Activated T-cell treated with anti-CD3 and anti-CD28 coated beads for 48 hours (primary cell): ENCODE measurements around the gene DCST1.
"Not testable (repeated sequence)": the region's sequence is repeated elsewhere in the genome, so short reads cannot be mapped to it uniquely, and the experiment has no call there.

ENCODE experiments used
- DNase-seq: peaks from one replicate; pipeline ENCODE4 v3.0.0-alpha.2; 2020; ENCODE audit warnings: low read depth

DCST1 gene, protein sequence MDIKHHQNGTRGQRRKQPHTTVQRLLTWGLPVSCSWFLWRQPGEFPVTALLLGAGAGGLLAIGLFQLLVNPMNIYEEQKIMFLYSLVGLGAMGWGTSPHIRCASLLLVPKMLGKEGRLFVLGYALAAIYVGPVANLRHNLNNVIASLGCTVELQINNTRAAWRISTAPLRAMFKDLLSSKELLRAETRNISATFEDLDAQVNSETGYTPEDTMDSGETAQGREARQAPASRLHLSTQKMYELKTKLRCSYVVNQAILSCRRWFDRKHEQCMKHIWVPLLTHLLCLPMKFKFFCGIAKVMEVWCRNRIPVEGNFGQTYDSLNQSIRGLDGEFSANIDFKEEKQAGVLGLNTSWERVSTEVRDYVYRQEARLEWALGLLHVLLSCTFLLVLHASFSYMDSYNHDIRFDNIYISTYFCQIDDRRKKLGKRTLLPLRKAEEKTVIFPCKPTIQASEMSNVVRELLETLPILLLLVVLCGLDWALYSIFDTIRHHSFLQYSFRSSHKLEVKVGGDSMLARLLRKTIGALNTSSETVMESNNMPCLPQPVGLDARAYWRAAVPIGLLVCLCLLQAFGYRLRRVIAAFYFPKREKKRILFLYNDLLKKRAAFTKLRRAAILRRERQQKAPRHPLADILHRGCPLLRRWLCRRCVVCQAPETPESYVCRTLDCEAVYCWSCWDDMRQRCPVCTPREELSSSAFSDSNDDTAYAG

GRCh38 chr1:155033524-155033923, at the start of gene DCST1, which contains the start of gene DCST2:
Gene DCST1 (plus strand): TSS chr1:155033824. CDS start chr1:155034037, 213 bp downstream.
Gene DCST2 (minus strand): TSS chr1:155033781. CDS start chr1:155033701, 80 bp downstream.
- DNase-seq: no peak

GRCh38 chr1:154986736-154987135, 46.9 kb upstream of the DCST1 start:
- DNase-seq: not testable (repeated sequence)

DNA sequence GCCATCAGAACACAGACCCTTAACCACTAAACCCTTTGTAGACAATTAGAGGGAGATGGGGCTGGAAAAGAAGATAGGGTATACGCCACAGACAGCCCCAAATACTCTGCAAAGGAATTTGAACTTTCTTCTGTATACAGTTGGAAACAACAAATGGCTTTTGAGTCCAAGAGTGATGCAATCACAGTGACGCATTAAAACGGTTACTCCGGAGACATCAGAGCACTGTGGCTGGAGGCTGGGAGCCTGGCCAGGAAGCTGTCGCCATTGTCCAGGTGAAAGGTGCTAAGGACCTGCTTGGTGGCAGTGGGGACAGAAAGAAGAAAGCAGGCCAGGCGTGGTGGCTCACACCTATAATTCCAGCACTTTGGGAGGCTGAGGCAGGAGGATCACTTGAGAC, 46.3 kb upstream of the DCST1 start:
- DNase-seq: no peak

- DNase-seq: no peak
These were observed 45.3 kb upstream of the DCST1 start for GRCh38 chr1:154988058-154988954.

- no peak for DNase-seq
These were observed 44.3 kb upstream of the DCST1 start for GRCh38 chr1:154989195-154989860.

- no peak for DNase-seq
These were observed 43.3 kb upstream of the DCST1 start for GRCh38 chr1:154990276-154990675.

DNA sequence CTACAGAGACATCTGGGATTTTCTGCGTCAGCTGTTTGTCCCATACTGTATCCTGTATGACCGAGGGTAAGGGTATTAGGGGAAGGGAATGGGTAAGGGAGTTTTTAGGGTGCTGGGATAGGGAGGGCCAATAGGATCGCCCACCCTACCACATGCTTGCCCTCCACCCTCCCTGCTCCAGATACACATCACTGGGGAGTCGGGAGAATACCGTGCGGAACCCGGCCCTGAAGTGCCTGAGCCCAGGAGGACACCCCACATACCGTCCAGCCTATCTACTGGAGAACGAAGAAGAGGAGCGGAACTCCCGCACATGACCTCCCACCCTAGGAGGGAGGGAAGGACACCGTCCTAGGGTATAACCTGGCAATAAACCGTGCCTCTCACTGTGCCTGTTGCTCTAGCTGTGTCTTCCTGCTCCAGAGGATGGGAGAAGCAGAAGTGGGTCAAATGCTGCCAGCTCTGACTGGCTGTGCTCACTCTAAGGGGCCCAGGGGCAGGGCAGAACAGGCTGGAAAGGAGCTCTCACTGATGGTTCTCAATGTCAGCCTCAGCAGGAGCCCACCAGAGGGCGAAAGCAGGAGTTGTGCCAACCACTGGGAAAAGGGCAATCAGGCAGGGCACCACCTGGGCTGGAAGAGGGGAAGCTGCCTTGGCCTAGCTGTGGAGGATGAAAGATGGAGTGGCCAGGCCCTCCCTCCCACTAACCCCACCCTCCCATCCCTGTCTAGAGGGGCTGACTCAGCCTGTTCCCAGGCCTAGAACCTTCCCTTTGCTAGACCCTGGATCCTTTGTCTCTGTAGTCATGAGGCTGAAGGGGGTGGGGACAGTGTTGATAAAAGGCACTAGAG, 40.7 kb upstream of the DCST1 start:
- no peak for DNase-seq

GRCh38 chr1:154993572-154994268, 39.9 kb upstream of the DCST1 start, which contains the start of gene LENEP:
Gene LENEP (plus strand): TSS chr1:154993586. CDS start chr1:154993608, 22 bp downstream.
- DNase-seq: no peak

- DNase-seq: no peak
These were observed 39.4 kb upstream of the DCST1 start for GRCh38 chr1:154994269-154994587.

DNA sequence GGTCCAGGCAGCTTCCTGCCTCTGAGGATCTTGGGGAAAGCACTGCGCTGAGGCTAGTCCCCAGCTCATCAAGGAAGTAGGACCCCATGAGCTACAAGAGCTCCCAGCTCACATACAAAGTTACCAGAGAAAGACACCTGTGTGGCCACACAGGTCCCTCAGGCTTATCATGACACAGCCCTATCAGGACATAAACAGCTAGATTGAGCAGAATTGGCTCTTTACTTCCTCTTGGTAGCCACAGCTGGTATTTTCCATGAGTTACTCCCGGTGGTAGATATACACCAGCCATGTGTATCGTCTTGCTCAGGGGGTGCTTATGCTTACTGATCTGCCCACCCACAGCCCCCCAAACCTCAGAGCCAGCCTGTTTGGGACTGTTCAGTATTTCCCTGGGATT, 39.0 kb upstream of the DCST1 start:
- no peak for DNase-seq

DNA sequence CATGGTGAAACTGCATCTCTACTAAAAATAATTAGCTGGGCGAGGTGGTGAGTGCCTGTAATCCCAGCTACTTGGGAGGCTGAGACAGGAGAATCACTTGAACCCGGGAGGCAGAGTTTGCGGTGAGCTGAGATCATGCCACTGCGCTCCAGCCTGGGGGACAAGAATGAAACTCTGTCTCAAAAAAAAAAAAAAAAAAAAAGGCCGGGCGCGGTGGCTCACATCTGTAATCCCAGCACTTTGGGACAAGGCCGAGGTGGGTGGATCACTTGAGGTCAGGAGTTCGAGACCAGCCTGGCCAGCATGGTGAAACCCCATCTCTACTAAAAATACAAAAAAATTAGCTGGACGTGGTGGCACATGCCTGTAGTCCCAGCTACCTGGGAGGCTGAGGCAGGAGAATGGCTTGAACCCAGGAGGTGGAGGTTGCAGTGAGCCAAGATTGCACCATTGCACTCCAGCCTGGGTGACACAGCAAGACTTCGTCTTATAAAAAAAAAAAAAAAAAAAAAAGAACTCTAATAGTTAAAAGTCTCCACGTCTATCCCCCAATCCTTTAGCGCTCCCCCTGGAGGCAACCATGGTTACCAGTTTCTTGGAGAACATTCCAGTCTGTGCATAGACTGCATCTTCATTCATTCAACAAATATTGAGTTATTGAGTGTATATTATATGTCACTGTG, 38.2 kb upstream of the DCST1 start:
- DNase-seq: not testable (repeated sequence)

GRCh38 chr1:154996966-154997701, 36.5 kb upstream of the DCST1 start:
- no peak for DNase-seq

GRCh38 chr1:154998201-154998780, 35.3 kb upstream of the DCST1 start:
- no peak for DNase-seq

DNA sequence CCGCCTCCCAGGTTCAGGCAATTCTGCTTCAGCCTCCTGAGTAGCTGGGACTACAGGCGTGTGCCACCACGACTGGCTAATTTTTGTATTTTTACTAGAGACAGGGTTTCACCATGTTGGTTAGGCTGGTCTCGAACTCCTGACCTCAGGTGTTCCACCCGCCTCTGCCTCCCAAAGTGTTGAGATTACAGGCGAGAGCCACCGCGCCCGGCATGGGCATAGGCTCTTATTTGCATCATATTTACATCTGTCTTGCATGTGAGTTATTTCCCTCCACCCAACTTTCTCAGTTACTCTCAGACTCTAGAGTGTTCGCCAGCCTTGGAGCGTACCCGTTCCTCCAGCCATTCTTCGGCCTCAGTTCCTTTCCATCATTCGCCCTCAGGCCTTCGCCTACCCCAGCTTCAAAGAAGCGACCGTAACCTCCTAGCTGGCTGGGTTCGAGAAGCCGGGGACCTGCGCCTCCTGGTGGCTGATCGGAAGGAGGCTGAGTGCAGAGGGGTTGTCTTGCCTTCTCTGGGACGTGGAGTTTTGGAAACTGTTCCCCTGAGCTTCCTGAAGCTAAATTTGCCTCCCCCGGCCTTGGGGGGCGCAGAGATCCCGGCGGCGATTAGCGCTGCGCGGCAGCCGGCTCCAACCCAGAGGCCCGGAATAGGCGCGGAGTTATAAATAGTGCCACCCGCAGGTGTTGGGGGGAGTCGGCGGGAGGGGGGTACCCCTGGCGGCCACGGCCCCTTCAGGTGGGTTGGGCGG, 34.6 kb upstream of the DCST1 start:
- peak; percentile 81 for DNase-seq

GRCh38 chr1:154999571-155000410, 33.8 kb upstream of the DCST1 start:
- peak; percentile 72 for DNase-seq

GRCh38 chr1:155000411-155000725, 33.3 kb upstream of the DCST1 start:
- no peak for DNase-seq
